Measurements from ENCODE around the gene FSTL3. TPM values are rescaled to one million over a fixed set of nuclear protein-coding genes. Genes with fewer than 3 reads are reported as not detected.
A peak's percentile ranks its signal among the peaks of the same experiment; 100 is the strongest.

Gene FSTL3
- total and polyA plus RNA-seq, 2 of the 13 experiments (the other 11 are each of a cell fraction or from before 2014, with no cell fraction given), result 13.5 to 15.6 TPM

GRCh38 chr19:695352-695949 is 19.3 kb downstream of the FSTL3 start, which contains the start of gene PRSS57:
Gene PRSS57, minus strand, starts transcription at chr19:695452. Its CDS starts 22 bp downstream, at chr19:695430.
- intact Hi-C loops (cut with micrococcal nuclease; ENCODE audit: unreplicated experiment), result no loop called here
- Histone ChIP-seq H4K20me1 (ENCODE audit: insufficient read depth, low read length) (no peaks in the 10 kb centered on the region), H3K36me3 (replicated peaks in 1 of 2; ENCODE audit: control insufficient read depth in 1 of 2, insufficient read depth in 2 of 2, low read length in 2 of 2) (no peaks in the 10 kb centered on the region), H3K9ac (ENCODE audit: insufficient read depth, low read depth, low read length) (no peak within 1 kb of the TSS), H3K4me2 (ENCODE audit: low read depth, low read length) (no peak within 1 kb of the TSS), H3K79me2 (ENCODE audit: insufficient read depth, low read length) (no peaks in the 10 kb centered on the region), H3K27ac (ENCODE audit: extremely low read length, insufficient read depth, low read length) (no peak within 1 kb of the TSS), H3K27me3 (ENCODE audit: control insufficient read depth in 1 of 2, insufficient read depth in 2 of 2, low read length in 2 of 2) (peaks cover 3 to 21% of the 10 kb centered on the region in 2 experiments; a peak in 3 of 5 replicates), H3K4me1 (ENCODE audit: insufficient read depth, low read length) (peaks cover 6% of the 10 kb centered on the region; the same call in 1 of the 2 replicates), H3K9me3 (ENCODE audit: low read length) (no peaks in the 10 kb centered on the region), H3K4me3 (replicated peaks in 1 of 3; ENCODE audit: insufficient read depth in 1 of 3, low read depth in 2 of 3, low read length in 3 of 3) (no peak within 1 kb of the TSS), H2AFZ (ENCODE audit: low read length) (no peak within 1 kb of the TSS)
- FAIRE-seq (no peak), DNase-seq (ENCODE audit: low spot score) (no peak), ATAC-seq (peak; percentile 20; the same call in 2 of the 3 replicates)
- ChIA-PET CTCF (ENCODE audit: low intra/inter-chr PET ratio, low total read pairs) (no interaction called here), POLR2A (interaction anchor here (0.6 kb wide), 1 partner anchor 8 kb away, joined by 4 read pairs; no protein-coding TSS in a partner anchor)
- in situ Hi-C loops (cut with HindIII; ENCODE audit: extremely low pct_ligation_motif_present, low pct_unique_long_range_greater_than_20kb), result no loop called here
- no TSS peak for BruUV-seq (replicated peaks)
- WGBS (ENCODE audit: low lambda C conversion rate), result 36% methylated on average over 5 of the region's 31 CpGs
- TF ChIP-seq POLR2AphosphoS2 (IDR thresholded peaks at IDR 0.05; ENCODE audit: low read depth, low read length), result no peak
- no peak for TF ChIP-seq PHF5A (CRISPR knock-in tag; IDR thresholded peaks at IDR 0.05; ENCODE audit: low read depth, unreplicated experiment)
- TF ChIP-seq RORA (CRISPR knock-in tag; IDR thresholded peaks at IDR 0.05), result no peak
- no peak for TF ChIP-seq GFI1 (CRISPR knock-in tag; IDR thresholded peaks at IDR 0.05; ENCODE audit: borderline replicate concordance)
- TF ChIP-seq TOE1 (CRISPR knock-in tag; IDR thresholded peaks at IDR 0.05), result no peak
- no peak for TF ChIP-seq ZNF891 (CRISPR knock-in tag; IDR thresholded peaks at IDR 0.05)
- no peak for TF ChIP-seq ZNF318 (CRISPR knock-in tag; IDR thresholded peaks at IDR 0.05)
- TF ChIP-seq ARNT (IDR thresholded peaks at IDR 0.05), result no peak
- TF ChIP-seq HDAC1 (CRISPR knock-in tag; IDR thresholded peaks at IDR 0.05), result no peak
- no peak for TF ChIP-seq REST (IDR thresholded peaks at IDR 0.05; ENCODE audit: borderline replicate concordance in 1 of 2, low read depth in 1 of 2, low read length in 2 of 2)
- TF ChIP-seq SMAD1 (CRISPR knock-in tag; IDR thresholded peaks at IDR 0.05; ENCODE audit: borderline replicate concordance, low read depth), result no peak
- TF ChIP-seq FOXO1 (CRISPR knock-in tag; IDR thresholded peaks at IDR 0.05), result no peak
- TF ChIP-seq KDM5A (IDR thresholded peaks at IDR 0.05; ENCODE audit: borderline replicate concordance, low read length), result no peak
- no peak for TF ChIP-seq SATB2 (CRISPR knock-in tag; IDR thresholded peaks at IDR 0.05)

Data from HepG2 (cell line).